GM12864 (cell line): ENCODE results near the gene LHX6.

Source experiments
- DNase-seq: peaks from one replicate; pipeline ENCODE4 v3.0.0-alpha.2; 2011; ENCODE audit warnings: low read depth
- H3K4me3 ChIP-seq: 2 replicates; pipeline ENCODE4 v1.5.1; 2011; ENCODE audit warnings: mild to moderate bottlenecking, low read depth, low read length, control low read depth
- CTCF ChIP-seq: IDR thresholded peaks from 2 replicates; pipeline ENCODE4 v1.5.1; 2011; ENCODE audit warnings: low read depth, mild to moderate bottlenecking, moderate library complexity, low read length, control low read depth, inconsistent platforms; ENCODE audit errors: missing control alignments

The LHX6 gene

GRCh38 chr9:122228568-122229484 lies at the start of gene LHX6:
Gene LHX6, minus strand, starts transcription at chr9:122228957. Its CDS starts 217 bp downstream, at chr9:122228740.
- H3K4me3 ChIP-seq, result no peak within 1 kb of the TSS; the same call in 1 of the 2 replicates
- DNase-seq, result no peak
- TF ChIP-seq CTCF, result no peak

GRCh38 chr9:122277285-122277897 lies 48.6 kb upstream of the LHX6 start:
- no peak for DNase-seq
- TF ChIP-seq CTCF, result no peak
- H3K4me3 ChIP-seq, result no peak overlapping the region

- DNase-seq, result no peak
- TF ChIP-seq CTCF, result no peak
- no peak overlapping the region for H3K4me3 ChIP-seq
These were observed 47.3 kb upstream of the LHX6 start for GRCh38 chr9:122276096-122276495.

- no peak for TF ChIP-seq CTCF
These were observed 45.3 kb upstream of the LHX6 start for GRCh38 chr9:122274055-122274454.

GRCh38 chr9:122268041-122268814 lies 39.5 kb upstream of the LHX6 start:
- no peak for DNase-seq
- H3K4me3 ChIP-seq, result no peak overlapping the region
- TF ChIP-seq CTCF, result no peak

More at GRCh38 chr9:122274055-122274454, 45.3 kb upstream of the LHX6 start:
- H3K4me3 ChIP-seq, result no peak overlapping the region
- no peak for DNase-seq

GRCh38 chr9:122265149-122265915 lies 36.6 kb upstream of the LHX6 start:
- no peak for TF ChIP-seq CTCF
- H3K4me3 ChIP-seq, result peak overlapping the region; percentile 70
- DNase-seq, result peak; percentile 18
